GM19238 (cell line): ENCODE results near the gene OR52E1.
"Not testable (repeated sequence)": the region's sequence is repeated elsewhere in the genome, so short reads cannot be mapped to it uniquely, and the experiment has no call there.

ENCODE experiments used
- DNase-seq: peaks from one replicate; pipeline ENCODE4 v3.0.0; 2011; ENCODE audit warnings: low spot score; ENCODE audit not compliant: insufficient read length

Gene OR52E1

DNA sequence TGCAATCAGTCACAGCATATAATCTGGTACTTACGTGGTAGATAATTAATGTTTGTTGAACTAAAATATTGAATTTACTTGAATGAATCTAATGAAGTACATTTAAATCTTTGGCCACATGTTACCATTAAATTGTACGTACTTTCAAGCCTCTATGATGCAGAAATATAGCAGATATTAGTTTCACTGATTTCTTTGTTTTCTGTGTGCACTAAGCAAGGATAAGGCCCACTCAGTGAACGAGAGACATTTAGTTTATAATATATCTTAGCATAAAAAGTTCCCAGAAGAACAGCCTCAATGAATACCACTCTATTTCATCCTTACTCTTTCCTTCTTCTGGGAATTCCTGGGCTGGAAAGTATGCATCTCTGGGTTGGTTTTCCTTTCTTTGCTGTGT, at the start of gene OR52E1:
TSS of gene OR52E1 (plus strand) at position 301 of the 400 bp plus-strand sequence.
- DNase-seq: no peak

DNA sequence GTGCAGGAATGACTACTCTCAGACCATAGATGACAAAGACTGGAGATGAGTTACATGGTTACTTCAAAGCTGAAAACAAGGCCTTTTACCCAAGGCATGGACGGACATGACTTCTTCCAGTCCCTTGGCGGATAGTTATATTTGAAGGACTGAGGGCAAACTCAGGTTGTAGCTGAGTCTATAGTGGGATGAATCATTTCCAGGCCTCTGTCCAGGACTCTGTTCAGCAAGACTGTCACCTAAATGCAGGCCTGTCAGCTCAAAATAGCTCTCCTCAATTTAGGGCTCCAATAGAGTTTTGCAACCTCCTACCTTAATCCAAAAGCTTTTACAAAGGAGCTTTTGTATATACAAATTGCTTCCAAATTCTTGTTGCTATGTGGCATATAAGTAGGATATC, 47.4 kb upstream of the OR52E1 start:
- DNase-seq: no peak

DNA sequence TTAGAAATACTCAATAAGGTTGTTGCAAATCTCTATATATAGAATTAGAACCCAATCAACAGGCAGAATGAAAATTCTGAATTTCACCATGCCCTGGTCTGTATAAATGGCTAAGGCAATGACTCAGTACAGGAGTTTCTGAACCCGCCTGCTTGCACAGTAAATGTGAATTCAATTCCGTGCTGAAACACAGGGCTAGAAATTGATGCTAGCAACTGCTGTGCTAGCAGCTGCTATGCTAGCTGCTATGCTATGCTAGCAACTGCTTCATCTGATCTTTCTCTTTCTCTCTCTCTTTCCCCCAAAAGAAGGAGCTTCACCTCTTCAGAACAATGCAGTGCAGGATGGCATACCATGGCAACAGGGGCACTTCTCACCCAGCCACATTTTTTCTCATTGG, 32.7 kb upstream of the OR52E1 start:
- DNase-seq: no peak

DNA sequence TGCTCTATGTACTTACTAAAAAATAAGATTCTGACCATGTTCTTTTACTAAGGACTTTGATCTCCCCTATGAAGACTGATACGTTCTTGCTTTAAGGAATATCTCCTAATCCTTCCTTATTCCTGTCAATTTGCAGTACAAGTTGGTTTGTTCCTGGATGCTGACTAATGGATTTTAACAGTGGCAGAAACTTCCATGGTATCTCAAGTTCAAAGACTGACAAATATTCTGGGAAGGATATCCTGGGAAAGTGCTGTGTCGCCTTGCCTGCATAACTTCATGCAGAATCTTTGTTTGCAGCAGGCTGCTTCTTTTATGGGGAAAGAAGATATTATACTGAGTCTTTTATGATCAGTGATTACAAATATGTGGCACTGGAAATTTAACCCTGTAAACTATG, 31.4 kb upstream of the OR52E1 start:
- no peak for DNase-seq

DNA sequence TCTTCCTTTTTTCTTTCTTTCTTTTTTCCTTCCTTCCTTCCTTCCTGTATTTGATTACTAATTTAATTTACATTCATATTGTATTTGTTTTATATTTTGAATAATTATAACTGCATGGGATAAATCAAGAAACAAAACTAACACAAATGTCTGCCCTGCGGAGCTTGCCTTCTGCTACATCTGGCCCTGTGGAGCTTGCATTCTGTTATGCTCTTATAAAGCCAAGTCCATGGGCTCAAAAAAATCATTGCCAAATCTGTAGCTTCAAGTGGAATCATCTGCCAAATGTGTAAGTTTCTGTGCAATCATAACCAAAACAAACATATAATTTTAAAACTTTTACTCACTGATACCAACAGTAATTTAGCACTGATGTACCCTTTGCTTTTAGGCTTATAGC, 31.0 kb upstream of the OR52E1 start:
- no peak for DNase-seq

DNA sequence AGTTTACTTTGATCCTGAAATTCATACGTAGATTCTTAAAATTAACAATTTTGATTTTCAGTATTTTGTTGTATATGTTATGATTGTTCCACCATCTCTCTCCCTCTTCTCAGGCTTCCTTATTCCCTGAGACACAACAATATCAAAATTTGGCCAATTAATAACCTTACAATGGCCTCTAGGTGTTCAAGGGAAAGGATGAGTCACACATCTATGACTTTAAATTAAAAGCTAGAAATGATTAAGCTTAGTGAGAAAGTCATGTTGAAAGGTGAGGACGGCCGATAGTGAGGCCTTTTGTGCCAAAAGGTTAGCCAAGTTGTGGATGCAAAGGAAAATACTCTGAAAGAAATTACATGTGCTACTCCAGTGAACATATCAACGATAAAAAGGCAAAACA, 28.5 kb upstream of the OR52E1 start:
- DNase-seq: no peak

DNA sequence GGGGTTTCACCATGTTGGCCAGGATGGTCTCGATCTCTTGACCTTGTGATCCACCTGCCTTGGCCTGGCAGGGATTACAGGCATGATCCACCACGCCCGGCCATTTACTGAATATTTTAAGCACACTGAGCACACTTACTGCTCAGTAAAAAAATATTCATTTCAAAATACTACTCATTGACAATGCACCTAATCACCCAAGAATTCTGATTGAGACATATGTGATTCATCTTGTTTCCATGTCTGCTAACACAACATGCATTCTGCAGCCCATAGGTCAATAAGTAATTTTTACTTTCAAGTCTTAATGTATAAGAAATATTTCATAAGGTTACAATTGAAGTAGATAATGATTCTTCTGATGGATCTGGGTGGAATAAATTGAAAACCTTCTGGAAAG, 27.3 kb upstream of the OR52E1 start:
- no peak for DNase-seq

DNA sequence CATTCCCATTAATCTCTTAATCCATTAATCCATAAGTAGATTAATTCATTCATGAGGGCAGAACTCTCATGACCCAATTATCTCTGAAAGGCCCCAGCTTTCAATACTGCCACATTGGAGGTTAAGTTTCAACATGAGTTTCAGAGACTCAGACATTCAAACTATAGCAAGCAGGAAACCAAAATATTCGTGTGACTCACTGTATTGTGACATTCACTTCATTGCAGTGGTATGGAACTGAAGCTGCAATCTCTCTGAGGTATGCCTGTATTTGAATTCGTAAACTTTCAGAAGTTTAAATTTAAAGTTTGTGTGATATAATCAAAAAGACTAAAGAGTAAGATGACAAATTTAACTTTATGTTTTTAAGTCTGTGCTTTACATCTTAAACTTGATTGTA, 26.0 kb upstream of the OR52E1 start:
- DNase-seq: no peak

DNA sequence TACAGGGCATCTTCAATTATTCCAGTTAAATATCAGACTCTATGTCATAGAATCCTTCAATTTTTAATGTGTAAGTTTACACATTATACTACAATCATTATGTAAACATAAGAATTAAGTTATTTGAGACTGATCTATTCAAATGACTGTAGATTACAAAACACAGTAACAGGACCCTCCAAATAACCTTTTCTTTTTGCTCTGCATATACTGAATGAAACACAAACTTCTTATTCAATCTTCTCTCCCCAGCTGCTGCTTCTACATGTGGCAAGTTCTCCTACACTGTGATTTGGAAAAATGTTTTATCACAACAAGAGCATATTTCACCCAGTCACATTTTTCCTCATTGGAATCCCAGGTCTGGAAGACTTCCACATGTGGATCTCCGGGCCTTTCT, 23.1 kb upstream of the OR52E1 start, which contains the start of gene OR52J3:
TSS of gene OR52J3 (plus strand) at position 301 of the 400 bp plus-strand sequence. CDS start at position 301, 0 bp downstream.
- DNase-seq: no peak

DNA sequence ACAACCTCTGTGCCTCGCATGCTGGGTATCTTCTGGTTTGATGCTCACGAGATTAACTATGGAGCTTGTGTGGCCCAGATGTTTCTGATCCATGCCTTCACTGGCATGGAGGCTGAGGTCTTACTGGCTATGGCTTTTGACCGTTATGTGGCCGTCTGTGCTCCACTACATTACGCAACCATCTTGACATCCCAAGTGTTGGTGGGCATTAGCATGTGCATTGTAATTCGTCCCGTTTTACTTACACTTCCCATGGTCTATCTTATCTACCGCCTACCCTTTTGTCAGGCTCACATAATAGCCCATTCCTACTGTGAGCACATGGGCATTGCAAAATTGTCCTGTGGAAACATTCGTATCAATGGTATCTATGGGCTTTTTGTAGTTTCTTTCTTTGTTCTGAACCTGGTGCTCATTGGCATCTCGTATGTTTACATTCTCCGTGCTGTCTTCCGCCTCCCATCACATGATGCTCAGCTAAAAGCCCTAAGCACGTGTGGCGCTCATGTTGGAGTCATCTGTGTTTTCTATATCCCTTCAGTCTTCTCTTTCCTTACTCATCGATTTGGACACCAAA, 22.5 kb upstream of the OR52E1 start:
- no peak for DNase-seq

DNA sequence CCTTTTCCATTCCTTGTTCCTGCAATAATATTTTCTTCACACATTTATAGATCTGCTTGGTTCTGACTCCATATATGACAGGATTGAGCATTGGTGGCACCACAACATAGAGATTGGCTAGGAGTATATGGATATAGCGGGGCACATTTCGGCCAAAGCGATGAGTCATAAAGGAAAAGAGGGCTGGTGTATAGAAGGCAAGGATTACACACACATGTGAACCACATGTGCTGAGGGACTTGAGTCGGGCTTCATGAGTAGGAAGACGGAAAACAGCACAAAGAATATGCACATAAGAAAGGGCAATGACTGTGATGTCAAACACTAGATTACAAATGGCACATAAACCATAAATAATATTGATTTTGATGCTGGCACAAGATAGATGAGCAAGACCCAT, 10.7 kb upstream of the OR52E1 start:
- not testable (repeated sequence) for DNase-seq

DNA sequence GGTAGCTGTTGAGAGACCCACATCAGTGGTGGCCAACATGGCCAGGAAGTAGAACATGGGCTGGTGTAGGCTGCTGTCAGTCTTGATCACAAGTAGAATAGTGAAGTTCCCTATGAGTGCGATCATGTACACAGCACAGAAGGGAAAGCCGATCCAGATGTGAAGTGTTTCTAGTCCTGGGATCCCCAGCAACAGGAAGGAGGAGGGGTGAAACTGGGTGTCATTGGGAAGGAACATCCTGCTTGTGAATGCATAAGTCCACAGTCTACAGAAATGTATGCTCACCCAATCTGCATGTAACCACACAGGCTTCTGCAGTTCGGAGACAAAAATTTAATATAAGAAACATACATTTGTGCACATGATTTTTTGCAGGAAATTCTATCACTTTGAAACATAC, 10.0 kb upstream of the OR52E1 start, which contains the start of gene OR52E2:
TSS of gene OR52E2 (minus strand) at position 237 of the 400 bp plus-strand sequence. CDS start at position 237, 0 bp downstream.
- no peak for DNase-seq

DNA sequence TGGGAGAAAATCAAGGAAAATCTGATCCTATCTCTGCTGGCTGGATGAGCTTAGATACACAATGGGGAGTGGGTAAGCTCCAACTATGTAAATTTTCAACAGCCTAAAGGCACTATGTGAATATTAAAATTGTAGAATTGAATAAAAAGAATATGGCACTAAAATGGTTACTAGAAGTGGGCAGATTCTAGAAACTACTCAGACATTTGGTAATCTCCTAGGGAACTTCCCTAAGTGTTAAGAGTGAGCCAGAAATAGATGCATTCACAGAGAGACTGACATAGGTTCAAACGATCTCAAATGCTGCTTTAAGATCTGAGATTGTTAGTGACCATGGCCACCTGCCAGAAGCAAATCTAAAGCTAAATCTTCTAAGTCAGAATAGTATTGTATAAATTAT, 4.3 kb upstream of the OR52E1 start:
- no peak for DNase-seq

DNA sequence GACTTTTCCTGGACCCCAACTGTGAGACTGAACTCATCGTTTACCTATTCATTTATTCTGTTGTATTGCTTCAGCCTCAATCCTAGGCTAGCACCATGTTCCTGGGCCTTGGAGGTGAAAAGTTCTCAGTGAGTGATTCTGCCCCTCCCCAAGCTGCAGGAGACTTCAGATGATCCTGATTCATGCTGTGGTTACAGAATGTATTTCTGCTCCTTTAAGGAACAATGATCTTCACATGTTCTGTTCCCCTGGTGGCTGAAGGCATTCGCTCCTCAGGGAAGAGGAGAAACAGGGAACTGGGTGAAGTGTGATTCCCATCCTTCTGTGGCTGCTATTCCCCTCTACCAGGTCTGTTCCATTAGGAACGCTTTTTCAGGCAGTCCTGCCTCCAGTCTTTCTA, 2.4 kb downstream of the OR52E1 start:
- no peak for DNase-seq

DNA sequence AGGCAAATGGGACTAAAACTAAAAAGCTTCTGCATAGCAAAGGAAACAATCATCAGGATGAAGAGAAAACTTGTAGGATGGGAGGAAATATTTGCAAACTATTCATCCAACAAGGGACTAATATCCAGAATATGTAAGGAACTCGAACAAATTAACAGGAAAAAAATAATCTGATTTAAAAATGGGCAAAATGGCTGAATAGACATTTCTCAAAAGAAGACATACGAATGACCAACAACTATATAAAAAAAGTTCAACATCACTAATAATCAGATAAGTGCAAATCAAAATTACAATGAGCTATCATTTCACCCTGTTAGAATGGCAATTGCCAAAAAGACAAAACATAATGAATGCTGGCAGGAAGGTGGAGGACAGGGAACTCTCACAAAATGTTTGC, 12.0 kb downstream of the OR52E1 start:
- no peak for DNase-seq

DNA sequence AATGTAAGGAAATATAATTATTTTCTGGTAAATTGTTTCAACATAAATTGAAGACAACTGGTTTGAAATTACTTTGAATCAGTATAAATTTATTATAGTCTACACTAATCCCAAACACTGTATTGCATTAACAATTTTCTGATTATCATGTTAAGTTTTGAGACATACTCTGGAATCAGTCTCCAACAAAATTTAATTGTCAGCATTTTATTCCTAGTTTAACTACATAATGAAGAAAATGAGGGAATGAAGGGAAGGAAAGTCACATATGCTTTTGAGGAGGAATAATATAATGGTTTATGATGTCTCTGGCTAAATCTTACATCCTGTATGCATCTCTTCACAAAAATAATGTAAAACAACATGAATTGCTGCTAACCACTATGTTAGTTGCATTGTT, 14.2 kb downstream of the OR52E1 start:
- DNase-seq: no peak

DNA sequence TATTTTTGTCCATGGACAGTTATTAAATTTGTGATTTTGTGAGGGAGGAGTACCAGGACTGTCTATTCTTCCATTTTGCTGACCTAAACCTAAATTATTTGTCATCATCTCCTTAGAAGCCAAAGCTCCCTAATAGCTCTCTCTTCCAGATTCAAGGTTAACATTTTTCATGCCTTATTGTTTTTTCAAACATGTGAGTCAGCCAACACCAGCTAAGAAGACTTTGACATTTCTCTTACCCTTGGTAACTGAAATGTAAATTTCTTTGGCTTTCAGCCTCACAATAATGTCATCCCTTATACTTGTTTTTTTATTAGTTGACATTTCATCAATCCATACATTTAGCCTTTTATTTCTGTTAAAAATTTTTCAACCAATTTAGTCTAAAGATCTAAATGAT, 19.2 kb downstream of the OR52E1 start:
- DNase-seq: no peak

DNA sequence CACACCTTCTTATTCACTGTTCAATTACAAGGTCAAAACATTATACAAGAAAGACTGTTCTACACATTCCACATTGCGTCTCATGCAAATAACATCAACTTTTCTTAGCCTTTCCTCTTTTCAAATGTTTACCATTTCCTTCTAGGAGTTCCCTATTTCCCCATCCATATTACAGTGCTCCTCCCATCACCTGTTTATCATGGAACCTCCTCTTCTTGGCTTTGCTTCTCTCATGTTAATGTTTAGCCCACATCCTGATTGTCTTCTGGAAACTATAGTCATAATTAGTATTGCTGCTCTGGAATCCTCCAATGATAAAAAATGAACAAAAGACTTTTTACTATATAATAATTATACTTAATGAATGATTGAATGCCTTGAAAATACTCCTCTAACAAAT, 21.3 kb downstream of the OR52E1 start:
- DNase-seq: no peak

DNA sequence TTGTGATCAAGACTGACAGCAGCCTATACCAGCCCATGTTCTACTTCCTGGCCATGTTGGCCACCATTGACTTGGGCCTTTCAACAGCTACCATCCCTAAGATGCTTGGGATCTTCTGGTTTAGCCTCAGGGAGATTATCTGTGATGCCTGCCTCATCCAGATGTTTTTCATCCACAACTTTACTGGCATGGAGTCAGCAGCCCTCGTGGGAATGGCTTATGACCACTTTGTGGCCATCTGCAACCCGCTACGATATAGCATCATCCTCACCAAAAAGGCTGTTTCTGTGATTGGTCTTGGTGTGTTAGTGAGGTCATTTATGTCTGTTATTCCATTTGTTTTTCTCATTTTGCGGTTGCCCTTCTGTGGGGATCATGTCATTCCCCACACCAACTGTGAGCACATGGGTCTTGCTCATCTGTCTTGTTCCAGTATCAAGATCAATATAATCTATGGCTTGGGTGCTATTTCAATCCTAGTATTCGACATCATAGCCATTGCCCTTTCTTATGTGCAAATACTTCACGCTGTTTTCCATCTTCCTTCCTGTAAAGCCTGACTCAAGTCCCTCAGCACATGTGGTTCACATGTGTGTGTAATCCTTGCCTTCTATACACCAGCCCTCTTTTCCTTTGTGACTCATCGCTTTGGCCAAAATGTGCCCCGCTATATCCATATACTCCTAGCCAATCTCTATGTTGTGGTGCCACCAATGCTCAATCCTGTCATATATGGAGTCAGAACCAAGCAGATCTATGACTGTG, 23.6 kb downstream of the OR52E1 start:
- DNase-seq: no peak

DNA sequence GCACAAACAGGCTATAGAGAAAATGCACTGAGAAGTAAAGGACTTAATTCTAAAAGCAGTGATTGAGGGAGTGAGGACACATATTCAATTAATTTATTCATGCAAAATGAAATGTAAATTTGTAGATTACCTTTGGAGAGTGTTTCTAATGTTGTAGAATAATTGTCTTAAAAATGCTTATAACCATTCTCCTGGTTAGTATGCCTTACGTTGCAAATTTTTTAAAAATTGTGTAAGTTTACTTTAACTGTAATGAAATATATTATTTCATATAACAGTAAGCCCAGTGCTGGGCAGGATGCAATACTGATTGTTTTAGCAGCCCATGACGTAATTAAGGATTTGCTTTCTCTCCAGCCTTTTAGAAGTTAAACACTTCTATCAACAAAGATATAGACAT, 26.6 kb downstream of the OR52E1 start:
- no peak for DNase-seq

DNA sequence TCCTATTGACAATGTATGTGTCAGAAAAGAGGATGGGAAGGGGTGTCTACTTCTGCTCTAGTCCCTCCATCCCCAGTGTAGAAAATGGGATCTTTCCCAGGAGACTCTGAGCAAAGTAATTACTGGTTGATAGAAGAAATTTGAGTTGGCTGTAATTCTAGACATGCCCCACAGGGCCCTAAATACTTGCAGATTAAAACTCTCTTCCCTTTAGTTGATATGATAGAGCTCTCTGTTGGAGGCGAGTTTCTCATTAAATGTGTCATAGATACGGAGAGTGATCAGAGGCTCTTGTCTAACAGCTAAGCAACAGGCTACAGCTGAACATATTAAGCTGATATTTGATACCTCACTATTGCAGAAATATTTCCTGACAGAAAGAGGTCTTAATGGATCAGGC, 32.9 kb downstream of the OR52E1 start:
- DNase-seq: no peak

DNA sequence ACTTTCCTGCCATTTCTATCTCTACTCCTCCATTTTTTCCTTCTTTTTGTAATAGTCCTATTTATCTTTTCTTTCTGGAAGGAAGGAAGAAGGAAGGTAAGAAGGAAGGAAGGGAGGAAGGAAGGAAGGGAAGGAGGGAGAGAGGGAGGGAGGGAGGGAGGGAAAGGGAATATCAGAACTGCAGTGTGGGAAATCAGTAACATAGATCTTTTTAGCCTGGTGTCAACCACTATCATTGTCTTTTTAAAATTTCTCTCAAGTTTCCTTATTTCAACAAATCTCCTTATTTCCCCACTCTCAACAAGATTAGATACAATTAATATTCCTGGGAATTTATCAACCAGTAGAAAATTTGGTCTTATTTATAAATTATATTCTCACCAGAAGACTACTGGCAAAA, 33.7 kb downstream of the OR52E1 start:
- DNase-seq: no peak

DNA sequence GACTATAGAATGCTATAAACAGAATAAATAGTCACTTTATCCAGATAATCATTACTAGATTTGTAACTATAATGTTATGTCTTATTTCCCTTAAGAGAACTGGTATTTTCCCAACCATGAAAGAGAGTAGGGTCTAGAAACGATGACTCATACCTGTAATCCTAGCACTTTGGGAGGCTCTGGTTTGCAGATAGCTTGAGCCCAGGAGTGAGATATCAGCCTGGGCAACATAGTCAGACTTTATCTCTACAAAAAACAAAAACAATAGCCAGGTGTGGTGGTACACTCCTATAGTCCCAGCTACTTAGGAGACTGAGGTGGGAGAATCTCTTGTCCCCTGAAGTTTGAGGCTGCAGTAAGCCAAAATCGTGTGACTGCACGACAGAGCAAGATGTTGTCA, 37.9 kb downstream of the OR52E1 start:
- DNase-seq: no peak
